A172 (cell line): ENCODE measurements around the gene NR6A1. TPM values are rescaled to one million over a fixed set of nuclear protein-coding genes. Genes with fewer than 3 reads are reported as not detected.

Experiments used
- DNase-seq: peaks from one replicate; pipeline ENCODE4 v3.0.0-alpha.2; 2015; ENCODE audit warnings: low spot score
- total RNA-seq: library from RNA; depleted of rRNA; stranded (reverse); fragments of >200 nt; shearing (Covaris generic); gene quantifications from 2 replicates; pipeline ENCODE4 v1.2.3, GENCODE V29; 2014

NR6A1 gene
- total RNA-seq, 1 experiment from 2014 or later = 0.28 TPM

GRCh38 chr9:124616961-124617360 lies 154.2 kb downstream of the NR6A1 start:
- no peak for DNase-seq

GRCh38 chr9:124615840-124616239 lies 155.3 kb downstream of the NR6A1 start:
- peak; percentile 53 for DNase-seq

GRCh38 chr9:124615100-124615742 lies 155.9 kb downstream of the NR6A1 start:
- DNase-seq = no peak

- no peak for DNase-seq
Observed at GRCh38 chr9:124613849-124614248, 157.3 kb downstream of the NR6A1 start.

GRCh38 chr9:124611106-124611505 lies 160.0 kb downstream of the NR6A1 start:
- DNase-seq = no peak

GRCh38 chr9:124606027-124606426 lies 165.1 kb downstream of the NR6A1 start:
- DNase-seq = no peak

GRCh38 chr9:124605258-124605657 lies 165.9 kb downstream of the NR6A1 start:
- no peak for DNase-seq

GRCh38 chr9:124602632-124603031 lies 168.5 kb downstream of the NR6A1 start:
- DNase-seq = no peak

GRCh38 chr9:124602204-124602603 lies 168.9 kb downstream of the NR6A1 start:
- DNase-seq = no peak

GRCh38 chr9:124600407-124600806 lies 170.7 kb downstream of the NR6A1 start:
- DNase-seq = no peak

GRCh38 chr9:124599121-124599795 lies 171.9 kb downstream of the NR6A1 start:
- DNase-seq = no peak

GRCh38 chr9:124598048-124598447 lies 173.1 kb downstream of the NR6A1 start:
- no peak for DNase-seq

GRCh38 chr9:124596172-124596839 lies 174.8 kb downstream of the NR6A1 start:
- no peak for DNase-seq

- no peak for DNase-seq
Observed at GRCh38 chr9:124595743-124596142, 175.4 kb downstream of the NR6A1 start.

- no peak for DNase-seq
Observed at GRCh38 chr9:124594673-124595072, 176.4 kb downstream of the NR6A1 start.

GRCh38 chr9:124594225-124594624 lies 176.9 kb downstream of the NR6A1 start:
- no peak for DNase-seq

GRCh38 chr9:124593651-124594058 lies 177.5 kb downstream of the NR6A1 start:
- DNase-seq = no peak

- DNase-seq = no peak
Observed at GRCh38 chr9:124593200-124593599, 177.9 kb downstream of the NR6A1 start.

- DNase-seq = no peak
Observed at GRCh38 chr9:124590889-124591641, 180.0 kb downstream of the NR6A1 start.

- DNase-seq = no peak
Observed at GRCh38 chr9:124584631-124585030, 186.5 kb downstream of the NR6A1 start.

GRCh38 chr9:124583134-124583533 lies 188.0 kb downstream of the NR6A1 start:
- no peak for DNase-seq

GRCh38 chr9:124580186-124580585 lies 190.9 kb downstream of the NR6A1 start:
- no peak for DNase-seq
